HepG2 (cell line): ENCODE results near the gene ANKS1A. TPM values are rescaled to one million over a fixed set of nuclear protein-coding genes. Genes with fewer than 3 reads are reported as not detected.

Experiments
- ATAC-seq: fragments of 200-7000 bp; cut with Tn5 transposase; 3 replicates; pipeline ENCODE4 v1.9.1; 2020; ENCODE audit warnings: mild to moderate bottlenecking, moderate library complexity
- BruUV-seq: library from RNA; stranded (reverse); fragments of 400-500 nt; replicated peaks from 2 replicates; lab custom pipeline; 2021; lab: Mats Ljungman, UMichigan
- CTCF ChIA-PET: fragments of 300-600 bp; formaldehyde crosslinking; extraction: SDS; loops from one replicate; lab custom pipeline; 2021; ENCODE audit warnings: low total read pairs, inconsistent platforms, low intra/inter-chr PET ratio; lab: Yijun Ruan, JAX
- POLR2A ChIA-PET: fragments of 350-600 bp; sonication (Branson Sonifier 250); formaldehyde crosslinking; loops from one replicate; lab custom pipeline; 2020; ENCODE audit warnings: antibody characterized with exemption, inconsistent platforms; lab: Yijun Ruan, JAX
- DNase-seq: peaks from one replicate; pipeline ENCODE4 v3.0.0-alpha.2; 2015; ENCODE audit warnings: low spot score
- FAIRE-seq: peaks from 3 replicates; lab custom pipeline; 2011; peaks lifted over from hg19 to GRCh38; lab: Jason Lieb, UNC
- H2AFZ ChIP-seq: one replicate; pipeline ENCODE4 v1.6.1; 2011; ENCODE audit warnings: low read length, inconsistent platforms
- H3K27ac ChIP-seq: fragments of 300-600 bp; 3 replicates; pipeline ENCODE4 v1.8.0; 2011; ENCODE audit warnings: mixed run types, mild to moderate bottlenecking, mixed read lengths, low read length, inconsistent platforms; ENCODE audit not compliant: insufficient read depth; ENCODE audit errors: extremely low read length
- H3K27me3 ChIP-seq, 2 experiments: fragments of 200-600 bp in 1 of 2; 2 replicates in 1 of 2; 3 replicates in 1 of 2; pipeline versions ENCODE4 v1.6.0 to v1.8.0; 2011; ENCODE audit warnings: low read length in 2 of 2, mild to moderate bottlenecking in 2 of 2, moderate library complexity in 2 of 2, inconsistent platforms in 1 of 2; ENCODE audit not compliant: insufficient read depth in 2 of 2, control insufficient read depth in 1 of 2
- H3K36me3 ChIP-seq, 2 experiments: fragments of 200-600 bp in 1 of 2; replicated peaks in 1 of 2; 2 replicates in 1 of 2; 3 replicates in 1 of 2; pipeline versions ENCODE4 v1.5.1 to v1.8.0; 2011; ENCODE audit warnings: low read length in 2 of 2, inconsistent platforms in 1 of 2; ENCODE audit not compliant: insufficient read depth in 2 of 2, control insufficient read depth in 1 of 2
- H3K4me1 ChIP-seq: 2 replicates; pipeline ENCODE4 v1.5.1; 2012; ENCODE audit warnings: low read length, inconsistent platforms; ENCODE audit not compliant: insufficient read depth
- H3K4me2 ChIP-seq: 2 replicates; pipeline ENCODE4 v1.6.0; 2011; ENCODE audit warnings: low read depth, low read length, inconsistent platforms
- H3K4me3 ChIP-seq, 3 experiments: fragments of 200-600 bp in 1 of 3; sonication (generic), shearing (Covaris generic) in 1 of 3; replicated peaks in 1 of 3; 2 replicates each; pipeline ENCODE4 v1.5.1; 2011 to 2016; ENCODE audit warnings: low read length in 3 of 3, inconsistent platforms in 2 of 3, low read depth in 2 of 3, mild to moderate bottlenecking in 2 of 3, control low read depth in 1 of 3, mixed read lengths in 1 of 3; ENCODE audit not compliant: insufficient read depth in 1 of 3
- H3K79me2 ChIP-seq: one replicate; pipeline ENCODE4 v1.6.1; 2011; ENCODE audit warnings: low read length, inconsistent platforms; ENCODE audit not compliant: insufficient read depth
- H3K9ac ChIP-seq: 2 replicates; pipeline ENCODE4 v1.6.0; 2011; ENCODE audit warnings: mild to moderate bottlenecking, low read depth, low read length, inconsistent platforms; ENCODE audit not compliant: insufficient read depth
- H3K9me3 ChIP-seq: 2 replicates; pipeline ENCODE4 v1.5.1; 2012; ENCODE audit warnings: mild to moderate bottlenecking, low read length
- H4K20me1 ChIP-seq: 2 replicates; pipeline ENCODE4 v1.6.0; 2011; ENCODE audit warnings: inconsistent platforms, mild to moderate bottlenecking, low read length, moderate library complexity; ENCODE audit not compliant: insufficient read depth
- CBX2 ChIP-seq, 2 experiments: fragments of 200-600 bp in 1 of 2; sonication (generic); formaldehyde crosslinking in 1 of 2; IDR thresholded peaks; 2 replicates each; pipeline versions ENCODE4 v1.7.0 to v1.8.1; 2018 to 2022; ENCODE audit warnings: low read depth in 2 of 2, low read length in 1 of 2, mild to moderate bottlenecking in 1 of 2, missing genetic modification reagents in 1 of 2
- EHMT2 ChIP-seq: fragments of 200-600 bp; sonication (generic); IDR thresholded peaks from 2 replicates; pipeline ENCODE4 v1.7.0; 2017; ENCODE audit warnings: antibody characterized with exemption, low read depth, low read length, borderline replicate concordance
- FOSL1 ChIP-seq: sonication (generic); formaldehyde crosslinking; IDR thresholded peaks from 2 replicates; pipeline ENCODE4 v1.9.0; 2021; ENCODE audit warnings: missing genetic modification reagents, borderline replicate concordance
- MIER3 ChIP-seq: IDR thresholded peaks from 2 replicates; pipeline ENCODE4 v1.6.1; 2016; ENCODE audit warnings: missing compliant biosample characterization, borderline replicate concordance
- NR2C2 ChIP-seq: sonication (generic); formaldehyde crosslinking; IDR thresholded peaks from 2 replicates; pipeline ENCODE4 v1.4.0; 2020; ENCODE audit warnings: missing genetic modification reagents, mild to moderate bottlenecking, moderate library complexity, borderline replicate concordance
- NR2F1 ChIP-seq, 2 experiments: fragments of 450-650 bp in 1 of 2; formaldehyde crosslinking in 1 of 2; IDR thresholded peaks; 2 replicates each; pipeline versions ENCODE4 v1.5.0 to v1.6.1; 2016 to 2020; ENCODE audit warnings: mild to moderate bottlenecking in 1 of 2, missing compliant biosample characterization in 1 of 2, missing genetic modification reagents in 1 of 2, moderate library complexity in 1 of 2
- YY1 ChIP-seq: IDR thresholded peaks from 2 replicates; pipeline ENCODE4 v1.6.1; 2011; ENCODE audit warnings: low read length, low read depth, moderate library complexity, mild to moderate bottlenecking; ENCODE audit not compliant: insufficient read depth, insufficient replicate concordance
- ZNF225 ChIP-seq: sonication (generic); formaldehyde crosslinking; IDR thresholded peaks from 2 replicates; pipeline ENCODE4 v1.4.0; 2020; ENCODE audit warnings: mild to moderate bottlenecking, missing genetic modification reagents
- ZNF329 ChIP-seq: sonication (generic); formaldehyde crosslinking; IDR thresholded peaks from 2 replicates; pipeline ENCODE4 v1.9.0; 2021; ENCODE audit warnings: low read depth, mild to moderate bottlenecking, missing genetic modification reagents
- ZNF460 ChIP-seq: sonication (generic); formaldehyde crosslinking; IDR thresholded peaks from 2 replicates; pipeline ENCODE4 v1.5.1; 2020; ENCODE audit warnings: missing genetic modification reagents, mild to moderate bottlenecking, borderline replicate concordance
- ZNF484 ChIP-seq: sonication (generic); formaldehyde crosslinking; IDR thresholded peaks from 2 replicates; pipeline ENCODE4 v1.5.1; 2020; ENCODE audit warnings: mild to moderate bottlenecking, low read depth, missing genetic modification reagents, borderline replicate concordance
- WGBS: methylation state at CpG from one replicate; pipeline ENCODE4 v1.1.6; 2017; ENCODE audit warnings: low lambda C conversion rate; 5-methylcytosine and 5-hydroxymethylcytosine counted together
- in situ Hi-C: cut with HindIII; loops from 2 replicates; pipeline ENCODE4 v1.10.0; 2017; ENCODE audit warnings: low pct_unique_long_range_greater_than_20kb; ENCODE audit not compliant: extremely low pct_ligation_motif_present
- intact Hi-C: fragments of 100-400 bp; cut with micrococcal nuclease; formaldehyde crosslinking; loops from one replicate; pipeline ENCODE4 v1.10.0; 2022; ENCODE audit not compliant: unreplicated experiment
- polyA plus RNA-seq, 8 experiments: library from polyadenylated mRNA; depleted of rRNA in 3 of 8; stranded (reverse) in 7 of 8; unstranded in 1 of 8; fragments of >200 nt; fragmentation: Illumina TruSeq in 4 of 8; extraction: Trizol in 4 of 8; gene quantifications; 2 replicates each; pipeline versions ENCODE4 v1.2.1 to v1.2.3, GENCODE V29; 2011 to 2016; ENCODE audit warnings: low read depth in 4 of 8, missing spikeins in 1 of 8, mixed read lengths in 1 of 8; ENCODE audit not compliant: insufficient read depth in 1 of 8
- total RNA-seq, 5 experiments: library from RNA; depleted of rRNA; stranded (reverse); fragments of >200 nt; fragmentation: Illumina TruSeq; extraction: Trizol; gene quantifications; 2 replicates each; pipeline ENCODE4 v1.2.3, GENCODE V29; 2016; ENCODE audit warnings: low read depth in 1 of 5
- TF ChIP-seq, protein P1 (sequence below): IDR thresholded peaks from 2 replicates; pipeline ENCODE4 v1.6.1; 2016; ENCODE audit warnings: missing genetic modification reagents, missing compliant biosample characterization
- TF ChIP-seq, protein P2 (sequence below): IDR thresholded peaks from 2 replicates; pipeline ENCODE4 v1.6.1; 2016; ENCODE audit warnings: low read depth, control low read depth
- TF ChIP-seq, protein P3 (sequence below): IDR thresholded peaks from 2 replicates; pipeline ENCODE4 v1.6.1; 2016; ENCODE audit warnings: missing biosample characterization, missing genetic modification reagents, low read depth
- TF ChIP-seq, protein P4 (sequence below): sonication (generic); formaldehyde crosslinking; IDR thresholded peaks from 2 replicates; pipeline ENCODE4 v1.4.0; 2020; ENCODE audit warnings: missing genetic modification reagents
- TF ChIP-seq, protein P5 (sequence below): sonication (generic); formaldehyde crosslinking; conservative IDR thresholded peaks from 2 replicates; pipeline ENCODE4 v1.8.0; 2022; ENCODE audit warnings: missing genetic modification reagents

The ANKS1A gene
- total and polyA plus RNA-seq, 2 of the 13 experiments (the other 11 are each of a cell fraction or from before 2014, with no cell fraction given): 7.2 to 15.1 TPM

DNA sequence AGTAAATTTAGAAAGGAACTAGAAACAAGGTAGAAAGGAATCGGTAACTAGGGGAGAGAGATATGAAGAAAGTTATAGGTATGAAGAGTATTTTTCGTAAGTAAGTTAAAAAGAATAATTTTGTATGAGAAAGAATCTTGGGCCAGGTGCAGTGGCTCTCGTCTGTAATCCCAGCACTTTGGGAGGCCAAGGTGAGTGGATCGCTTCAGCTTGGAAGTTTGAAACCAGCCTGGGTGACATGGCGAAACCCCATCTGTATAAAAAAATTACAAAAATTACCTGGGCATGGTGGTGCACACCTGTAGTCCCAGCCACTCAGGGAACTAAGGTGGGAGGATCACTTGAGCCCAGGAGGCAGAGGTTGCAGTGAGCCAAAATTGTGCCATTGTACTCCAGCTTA lies 210.1 kb downstream of the ANKS1A start (continued):
- no peak for TF ChIP-seq FOSL1 (CRISPR knock-in tag)

DNA sequence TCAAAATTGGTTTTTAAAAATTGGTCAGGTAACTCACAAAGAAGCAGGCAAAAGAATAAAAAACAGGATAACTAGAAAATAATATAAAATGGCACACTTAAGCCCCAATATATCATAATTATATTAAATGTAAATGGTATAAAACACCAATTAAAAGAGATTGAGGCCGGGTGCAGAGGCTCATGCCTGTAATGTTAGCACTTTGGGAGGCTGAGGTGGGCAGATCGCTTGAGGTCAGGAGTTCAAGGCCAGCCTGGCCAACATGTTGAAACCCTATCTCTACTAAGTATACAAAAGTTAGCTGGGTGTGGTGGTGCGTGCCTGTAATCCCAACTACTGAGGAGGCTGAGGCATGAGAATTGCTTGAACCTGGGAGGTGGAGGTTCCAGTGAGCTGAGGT lies 216.0 kb downstream of the ANKS1A start:
- no peaks in the 10 kb centered on the region for H3K9me3 ChIP-seq
- H3K4me2 ChIP-seq: no peak overlapping the region
- H3K4me3 ChIP-seq: no peak overlapping the region
- FAIRE-seq (no peak), ATAC-seq (no peak), DNase-seq (no peak)
- no peak overlapping the region for H3K9ac ChIP-seq
- H2AFZ ChIP-seq: no peak overlapping the region
- peaks cover 12% of the 10 kb centered on the region; the same call in 1 of the 2 replicates for H3K4me1 ChIP-seq
- CTCF ChIA-PET: no interaction called here
- in situ Hi-C loops: no loop called here
- H3K79me2 ChIP-seq: no peaks in the 10 kb centered on the region
- 6% methylated on average over 3 of the region's 3 CpGs for WGBS
- H4K20me1 ChIP-seq: no peaks in the 10 kb centered on the region
- intact Hi-C loops: no loop called here
- no TSS peak for BruUV-seq
- no peak overlapping the region for H3K27ac ChIP-seq
- H3K27me3 ChIP-seq: peaks cover 1 to 4% of the 10 kb centered on the region in 2 experiments; a peak in 1 of 5 replicates
- no peaks in the 10 kb centered on the region for H3K36me3 ChIP-seq
- POLR2A ChIA-PET: no interaction called here
- TF ChIP-seq, protein P1, sequence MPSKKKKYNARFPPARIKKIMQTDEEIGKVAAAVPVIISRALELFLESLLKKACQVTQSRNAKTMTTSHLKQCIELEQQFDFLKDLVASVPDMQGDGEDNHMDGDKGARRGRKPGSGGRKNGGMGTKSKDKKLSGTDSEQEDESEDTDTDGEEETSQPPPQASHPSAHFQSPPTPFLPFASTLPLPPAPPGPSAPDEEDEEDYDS (CRISPR knock-in tag): no peak
- TF ChIP-seq, protein P2, sequence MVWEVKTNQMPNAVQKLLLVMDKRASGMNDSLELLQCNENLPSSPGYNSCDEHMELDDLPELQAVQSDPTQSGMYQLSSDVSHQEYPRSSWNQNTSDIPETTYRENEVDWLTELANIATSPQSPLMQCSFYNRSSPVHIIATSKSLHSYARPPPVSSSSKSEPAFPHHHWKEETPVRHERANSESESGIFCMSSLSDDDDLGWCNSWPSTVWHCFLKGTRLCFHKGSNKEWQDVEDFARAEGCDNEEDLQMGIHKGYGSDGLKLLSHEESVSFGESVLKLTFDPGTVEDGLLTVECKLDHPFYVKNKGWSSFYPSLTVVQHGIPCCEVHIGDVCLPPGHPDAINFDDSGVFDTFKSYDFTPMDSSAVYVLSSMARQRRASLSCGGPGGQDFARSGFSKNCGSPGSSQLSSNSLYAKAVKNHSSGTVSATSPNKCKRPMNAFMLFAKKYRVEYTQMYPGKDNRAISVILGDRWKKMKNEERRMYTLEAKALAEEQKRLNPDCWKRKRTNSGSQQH (CRISPR knock-in tag): no peak
- TF ChIP-seq, protein P3, sequence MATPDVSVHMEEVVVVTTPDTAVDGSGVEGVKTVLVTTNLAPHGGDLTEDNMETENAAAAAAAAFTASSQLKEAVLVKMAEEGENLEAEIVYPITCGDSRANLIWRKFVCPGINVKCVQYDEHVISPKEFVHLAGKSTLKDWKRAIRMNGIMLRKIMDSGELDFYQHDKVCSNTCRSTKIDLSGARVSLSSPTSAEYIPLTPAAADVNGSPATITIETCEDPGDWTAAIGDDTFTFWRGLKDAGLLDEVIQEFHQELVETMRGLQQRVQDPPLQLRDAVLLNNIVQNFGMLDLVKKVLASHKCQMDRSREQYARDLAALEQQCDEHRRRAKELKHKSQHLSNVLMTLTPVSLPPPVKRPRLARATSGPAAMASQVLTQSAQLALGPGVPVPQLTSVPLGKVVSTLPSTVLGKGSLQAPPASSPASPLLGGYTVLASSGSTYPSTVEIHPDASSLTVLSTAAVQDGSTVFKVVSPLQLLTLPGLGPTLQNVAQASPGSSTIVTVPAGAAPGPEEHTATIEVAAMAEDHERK (CRISPR knock-in tag): no peak
- TF ChIP-seq, protein P4, sequence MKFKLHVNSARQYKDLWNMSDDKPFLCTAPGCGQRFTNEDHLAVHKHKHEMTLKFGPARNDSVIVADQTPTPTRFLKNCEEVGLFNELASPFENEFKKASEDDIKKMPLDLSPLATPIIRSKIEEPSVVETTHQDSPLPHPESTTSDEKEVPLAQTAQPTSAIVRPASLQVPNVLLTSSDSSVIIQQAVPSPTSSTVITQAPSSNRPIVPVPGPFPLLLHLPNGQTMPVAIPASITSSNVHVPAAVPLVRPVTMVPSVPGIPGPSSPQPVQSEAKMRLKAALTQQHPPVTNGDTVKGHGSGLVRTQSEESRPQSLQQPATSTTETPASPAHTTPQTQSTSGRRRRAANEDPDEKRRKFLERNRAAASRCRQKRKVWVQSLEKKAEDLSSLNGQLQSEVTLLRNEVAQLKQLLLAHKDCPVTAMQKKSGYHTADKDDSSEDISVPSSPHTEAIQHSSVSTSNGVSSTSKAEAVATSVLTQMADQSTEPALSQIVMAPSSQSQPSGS: no peak
- no peak for TF ChIP-seq YY1
- TF ChIP-seq CBX2 (IDR thresholded peaks at IDR 0.05; ENCODE audit: low read depth, low read length): no peak
- no peak for TF ChIP-seq CBX2 (CRISPR knock-in tag; IDR thresholded peaks at IDR 0.05; ENCODE audit: low read depth)
- TF ChIP-seq MIER3 (CRISPR knock-in tag): no peak
- TF ChIP-seq EHMT2: no peak
- 0 out of 2 replicates have a peak, but pooled peaks have one; percentile 14 for TF ChIP-seq NR2C2 (CRISPR knock-in tag)
- no peak for TF ChIP-seq ZNF484 (CRISPR knock-in tag)
- TF ChIP-seq NR2F1 (CRISPR knock-in tag; IDR thresholded peaks at IDR 0.05): peak in 1 of 2 experiments; percentile 69; a peak in 2 of 4 replicates
- TF ChIP-seq ZNF329: no peak
- no peak for TF ChIP-seq ZNF460 (CRISPR knock-in tag)
- TF ChIP-seq, protein P5, sequence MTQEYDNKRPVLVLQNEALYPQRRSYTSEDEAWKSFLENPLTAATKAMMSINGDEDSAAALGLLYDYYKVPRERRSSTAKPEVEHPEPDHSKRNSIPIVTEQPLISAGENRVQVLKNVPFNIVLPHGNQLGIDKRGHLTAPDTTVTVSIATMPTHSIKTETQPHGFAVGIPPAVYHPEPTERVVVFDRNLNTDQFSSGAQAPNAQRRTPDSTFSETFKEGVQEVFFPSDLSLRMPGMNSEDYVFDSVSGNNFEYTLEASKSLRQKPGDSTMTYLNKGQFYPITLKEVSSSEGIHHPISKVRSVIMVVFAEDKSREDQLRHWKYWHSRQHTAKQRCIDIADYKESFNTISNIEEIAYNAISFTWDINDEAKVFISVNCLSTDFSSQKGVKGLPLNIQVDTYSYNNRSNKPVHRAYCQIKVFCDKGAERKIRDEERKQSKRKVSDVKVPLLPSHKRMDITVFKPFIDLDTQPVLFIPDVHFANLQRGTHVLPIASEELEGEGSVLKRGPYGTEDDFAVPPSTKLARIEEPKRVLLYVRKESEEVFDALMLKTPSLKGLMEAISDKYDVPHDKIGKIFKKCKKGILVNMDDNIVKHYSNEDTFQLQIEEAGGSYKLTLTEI (CRISPR knock-in tag): no peak
- no peak for TF ChIP-seq ZNF225 (CRISPR knock-in tag)
